GM19193 (cell line): ENCODE data around the gene ANAPC16.

ENCODE experiments used
- POLR2A ChIP-seq: IDR thresholded peaks from 4 replicates; pipeline ENCODE4 v1.6.1; 2011; ENCODE audit not compliant: insufficient read depth, insufficient read length; ENCODE audit errors: extremely low read depth

The ANAPC16 gene

DNA sequence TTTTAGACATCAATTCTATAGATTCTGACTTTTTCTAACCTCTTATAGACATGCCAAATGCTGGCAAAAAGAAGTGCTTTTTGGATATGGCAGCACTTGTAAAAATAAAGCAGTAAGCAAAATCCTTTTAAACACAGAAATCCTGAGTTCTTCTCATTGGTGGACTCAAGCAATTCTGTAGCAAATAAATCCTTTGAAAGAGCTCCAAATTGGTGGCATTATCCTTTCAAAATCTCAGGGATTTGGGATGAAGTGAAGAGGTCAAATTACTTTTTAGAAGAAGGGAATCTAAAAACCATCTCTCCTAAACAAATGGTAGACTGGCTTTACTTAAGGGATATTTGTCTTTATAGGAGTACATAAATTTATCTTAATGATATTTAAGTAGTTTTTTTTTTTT, 17.8 kb downstream of the ANAPC16 start:
- TF ChIP-seq POLR2A, result no peak

DNA sequence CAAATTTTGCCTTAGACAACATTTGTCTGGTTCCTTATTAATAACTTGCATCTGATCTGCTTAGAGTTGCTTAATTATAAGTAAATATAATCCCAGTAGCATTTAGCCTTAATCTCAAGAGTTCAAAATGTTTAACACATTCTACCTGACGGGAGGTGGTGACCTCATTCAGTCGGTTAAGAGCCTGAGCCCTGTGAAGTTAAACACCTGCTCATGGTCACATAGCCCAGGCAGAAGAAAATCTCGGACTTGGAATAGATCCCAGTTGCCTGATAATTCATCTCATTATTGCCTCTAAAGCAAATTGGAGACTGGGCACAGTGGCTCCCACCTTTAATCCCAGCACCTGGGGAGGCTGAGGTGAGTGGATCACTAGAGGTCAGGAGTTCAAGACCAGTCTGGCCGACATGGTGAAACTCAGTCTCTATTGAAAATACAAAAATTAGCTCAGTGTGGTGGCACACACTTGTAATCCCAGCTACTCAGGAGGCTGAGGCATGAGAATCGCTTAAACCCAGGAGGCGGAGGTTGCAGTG, 18.8 kb downstream of the ANAPC16 start:
- no peak for TF ChIP-seq POLR2A

DNA sequence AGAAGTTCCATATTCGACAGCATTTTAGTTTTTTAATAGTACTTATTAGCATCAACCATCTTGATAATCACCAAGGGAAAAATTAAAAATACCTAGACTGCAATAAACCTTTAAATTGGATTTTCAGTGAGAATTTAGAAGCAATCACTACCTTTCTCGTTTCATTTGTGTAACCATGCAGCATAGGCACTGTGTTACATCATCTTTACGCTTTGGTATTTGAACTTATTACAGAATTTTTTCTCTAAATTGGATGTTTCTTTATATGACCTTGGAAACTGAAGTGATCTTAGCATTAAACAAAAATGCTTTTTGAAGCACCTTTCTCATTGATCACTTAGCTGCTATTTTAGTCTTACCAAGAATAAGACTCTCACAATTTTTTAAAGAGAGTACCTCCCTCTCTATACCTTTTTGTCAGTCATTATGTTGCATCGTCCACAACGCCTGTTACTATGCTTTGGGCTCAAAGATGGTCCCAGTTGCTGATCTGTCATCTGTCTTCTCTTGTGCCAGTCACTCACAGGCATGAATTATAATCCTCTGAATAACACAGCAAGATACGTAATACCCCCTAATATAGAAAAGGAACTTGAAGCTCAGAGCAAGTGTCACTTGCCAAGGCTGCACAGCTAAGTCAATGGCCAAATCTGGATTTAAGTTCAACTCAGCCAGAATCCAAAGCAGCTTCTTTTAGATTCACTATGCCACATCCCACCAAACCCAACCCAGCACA, 19.9 kb downstream of the ANAPC16 start:
- TF ChIP-seq POLR2A, result no peak

DNA sequence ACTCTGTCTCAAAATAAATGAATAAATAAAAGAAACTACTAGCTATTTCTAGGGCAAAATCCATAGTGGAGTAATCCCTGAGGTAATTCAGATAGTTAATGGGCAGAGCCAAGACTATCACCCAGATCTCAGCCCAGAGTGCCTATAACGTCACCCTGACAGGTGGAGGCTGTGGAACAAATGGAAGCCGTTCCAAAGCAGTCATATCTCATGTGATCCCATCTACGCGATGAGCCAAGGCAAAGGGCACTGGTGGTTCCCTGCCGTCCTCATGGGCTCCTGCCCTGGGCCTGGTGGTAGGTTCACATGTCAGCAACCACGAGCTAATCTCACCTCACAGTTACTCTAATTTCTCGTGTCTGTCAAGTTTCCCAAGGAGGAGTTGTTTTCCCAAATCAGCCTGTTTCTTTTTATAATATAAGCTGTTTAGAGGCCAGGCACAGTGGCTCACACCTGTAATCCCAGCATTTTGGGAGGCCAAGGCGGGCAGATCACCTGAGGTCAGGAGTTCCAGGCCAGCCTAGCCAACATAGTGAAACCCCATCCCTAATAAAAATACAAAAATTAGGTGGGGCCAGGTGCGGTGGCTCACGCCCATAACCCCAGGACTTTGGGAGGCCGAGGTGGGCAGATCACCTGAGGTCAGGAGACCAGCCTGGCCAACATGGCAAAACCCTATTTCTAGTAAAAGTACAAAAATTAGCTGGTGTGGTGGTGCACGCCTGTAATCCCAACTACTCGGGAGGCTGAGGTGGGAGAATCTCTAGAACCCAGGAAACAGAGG, 22.8 kb downstream of the ANAPC16 start:
- no peak for TF ChIP-seq POLR2A

DNA sequence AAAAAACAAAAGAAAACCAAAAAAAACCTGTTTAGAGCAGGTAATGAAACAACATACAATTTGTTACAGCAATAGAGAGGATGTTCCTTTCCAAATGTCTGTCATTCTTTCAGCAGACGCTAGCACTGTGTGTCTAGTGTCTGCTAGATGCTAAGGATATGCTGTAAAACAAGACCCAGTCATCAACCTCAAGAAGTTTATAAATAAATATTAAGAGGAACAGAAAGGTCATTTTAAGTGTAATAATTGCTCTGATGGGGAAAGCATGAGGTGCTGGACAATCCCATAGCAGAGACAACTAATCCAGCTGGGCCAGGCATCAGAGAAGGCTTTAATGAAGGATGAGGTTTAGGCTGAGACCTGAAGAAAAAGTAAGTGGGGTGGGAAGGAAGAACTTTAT, 23.6 kb downstream of the ANAPC16 start:
- no peak for TF ChIP-seq POLR2A

DNA sequence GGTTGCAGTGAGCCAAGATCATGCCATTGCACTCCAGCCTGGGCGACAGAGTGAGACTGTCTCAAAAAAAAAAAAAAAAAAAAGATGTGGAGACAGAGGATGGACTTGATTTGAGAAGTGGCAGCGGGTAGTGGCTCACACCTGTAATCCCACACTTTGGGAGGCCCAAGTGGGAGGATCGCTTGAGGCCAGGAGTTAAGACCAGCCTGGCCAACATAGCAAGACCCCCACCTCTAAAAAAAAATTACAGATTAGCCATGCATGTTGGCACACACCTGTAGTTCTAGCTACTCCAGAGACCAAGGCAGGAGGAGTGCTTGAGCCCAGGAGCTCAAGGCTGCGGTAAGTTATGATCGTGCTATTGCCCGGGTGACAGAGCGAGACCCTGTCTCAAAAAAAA, 24.6 kb downstream of the ANAPC16 start:
- no peak for TF ChIP-seq POLR2A

DNA sequence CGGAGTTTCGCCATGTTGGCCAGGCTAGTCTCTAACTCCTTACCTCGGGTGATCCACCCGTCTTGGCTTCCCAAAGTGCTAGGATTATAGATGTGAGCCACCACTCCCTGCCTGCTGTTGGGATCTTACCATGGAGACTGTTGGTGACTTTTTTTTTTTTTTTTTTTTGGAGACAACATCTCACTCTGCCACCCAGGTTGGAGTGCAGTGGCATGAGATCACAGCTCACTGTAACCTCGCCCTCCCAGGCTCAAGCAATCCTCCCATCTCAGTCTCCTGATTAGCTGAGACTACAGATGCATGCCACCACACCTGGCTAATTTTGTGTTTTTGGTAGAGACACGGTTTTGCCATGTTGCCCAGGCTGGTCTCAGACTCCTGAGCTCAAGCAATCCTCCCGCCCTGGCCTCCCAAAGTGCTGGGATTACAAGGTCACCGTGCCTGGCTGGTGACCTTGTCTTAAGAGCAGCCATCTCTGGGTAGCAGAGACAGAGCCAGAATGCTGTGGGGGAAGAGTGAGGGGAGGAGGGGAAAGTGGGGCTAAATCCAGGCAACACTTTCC, 26.0 kb downstream of the ANAPC16 start:
- TF ChIP-seq POLR2A, result no peak

DNA sequence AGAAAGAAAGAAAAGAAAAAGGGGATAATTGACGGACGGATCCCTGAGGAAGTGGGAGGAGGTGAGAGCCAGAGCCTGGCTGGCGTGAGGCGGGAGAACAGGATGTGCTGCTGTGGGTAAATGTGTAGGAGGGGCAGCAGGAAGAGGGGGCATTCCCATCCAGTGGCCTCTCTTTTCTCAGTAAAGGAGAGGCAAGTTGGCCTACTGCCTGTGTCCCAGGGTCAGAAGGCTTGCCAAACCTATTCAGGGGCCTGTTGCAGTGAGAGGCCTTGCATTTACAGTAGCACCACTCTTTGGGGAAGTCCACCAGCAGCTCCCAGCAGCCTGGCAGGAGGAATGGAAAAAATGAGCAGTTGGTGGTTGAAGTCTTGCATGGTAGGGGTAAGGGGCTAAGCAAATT, 26.9 kb downstream of the ANAPC16 start:
- no peak for TF ChIP-seq POLR2A

DNA sequence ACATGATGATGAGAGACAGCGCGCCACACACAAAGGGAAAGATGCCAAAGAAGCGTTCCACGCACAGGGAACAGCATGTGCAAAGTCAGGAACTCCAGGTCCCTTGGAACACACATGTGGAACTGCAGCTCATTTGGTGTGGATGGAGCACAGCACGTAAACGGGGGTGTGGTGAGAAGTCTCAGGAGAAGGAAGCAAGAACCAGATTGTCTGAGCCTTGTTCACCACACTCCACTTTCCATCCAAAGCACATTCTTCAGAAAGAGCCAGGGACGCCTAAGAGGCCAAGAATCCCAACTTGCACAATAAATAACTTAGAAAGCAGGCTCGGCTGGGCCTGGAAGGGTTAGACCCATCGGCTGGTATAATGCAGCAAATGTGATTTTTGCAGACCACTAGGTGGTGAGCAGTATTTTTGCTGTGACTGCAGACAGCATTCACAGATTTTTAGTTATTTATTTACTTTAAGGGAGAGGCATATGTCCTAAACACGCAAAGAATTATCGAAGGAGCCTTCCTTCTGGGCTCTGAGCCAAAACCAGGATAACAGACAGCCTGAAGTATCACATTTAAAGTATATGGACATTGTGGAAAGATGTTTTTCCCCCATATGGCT, 28.1 kb downstream of the ANAPC16 start:
- no peak for TF ChIP-seq POLR2A

DNA sequence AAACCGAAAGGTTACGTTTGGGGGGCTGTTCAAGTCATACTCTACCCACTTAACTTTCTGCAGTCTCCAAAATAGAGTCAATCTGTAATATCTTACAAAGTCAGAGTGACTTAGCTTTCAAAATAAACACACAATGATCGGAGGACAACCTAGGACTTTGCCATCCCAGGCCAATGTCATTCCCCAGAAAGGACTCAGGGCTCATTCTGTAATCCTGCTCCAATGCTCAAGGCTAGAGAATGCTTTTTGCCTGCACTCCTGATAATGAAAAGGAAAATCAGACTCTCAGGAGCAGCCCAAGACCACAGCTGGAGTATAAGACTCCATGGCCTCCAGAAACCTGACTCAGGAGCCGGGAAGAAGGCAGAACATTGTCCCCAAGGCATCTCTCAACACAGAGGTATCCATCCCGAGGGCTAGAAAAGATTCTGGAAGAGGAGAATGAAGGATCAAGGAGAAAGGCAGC, 28.8 kb downstream of the ANAPC16 start:
- TF ChIP-seq POLR2A, result no peak

DNA sequence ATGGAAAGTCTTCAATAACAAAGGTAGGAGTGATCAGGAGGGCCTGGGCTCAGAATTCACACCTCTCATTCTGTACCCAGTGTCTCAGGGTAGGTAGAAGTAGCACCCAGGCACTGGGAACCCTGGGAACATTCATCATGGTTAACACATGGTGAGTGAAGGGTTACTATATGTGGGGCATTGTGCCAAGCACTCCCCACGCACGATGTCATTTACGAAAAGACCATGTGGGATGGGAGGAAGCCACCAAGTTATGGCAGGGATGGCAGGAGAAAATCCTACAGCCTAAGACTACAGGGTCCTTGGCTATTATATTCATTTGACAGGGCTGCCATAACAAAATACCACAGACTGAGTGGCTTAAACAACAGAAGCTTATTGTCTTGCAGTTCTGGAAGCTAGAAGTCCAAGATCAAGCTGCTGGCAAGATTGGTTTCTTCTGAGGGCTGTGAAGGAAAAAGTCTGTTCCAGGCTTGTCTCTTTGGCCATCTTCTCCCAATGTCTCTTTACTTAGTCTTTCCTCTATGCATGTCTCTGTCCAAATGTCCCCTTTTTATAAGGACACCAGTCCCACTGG, 30.2 kb downstream of the ANAPC16 start:
- no peak for TF ChIP-seq POLR2A

DNA sequence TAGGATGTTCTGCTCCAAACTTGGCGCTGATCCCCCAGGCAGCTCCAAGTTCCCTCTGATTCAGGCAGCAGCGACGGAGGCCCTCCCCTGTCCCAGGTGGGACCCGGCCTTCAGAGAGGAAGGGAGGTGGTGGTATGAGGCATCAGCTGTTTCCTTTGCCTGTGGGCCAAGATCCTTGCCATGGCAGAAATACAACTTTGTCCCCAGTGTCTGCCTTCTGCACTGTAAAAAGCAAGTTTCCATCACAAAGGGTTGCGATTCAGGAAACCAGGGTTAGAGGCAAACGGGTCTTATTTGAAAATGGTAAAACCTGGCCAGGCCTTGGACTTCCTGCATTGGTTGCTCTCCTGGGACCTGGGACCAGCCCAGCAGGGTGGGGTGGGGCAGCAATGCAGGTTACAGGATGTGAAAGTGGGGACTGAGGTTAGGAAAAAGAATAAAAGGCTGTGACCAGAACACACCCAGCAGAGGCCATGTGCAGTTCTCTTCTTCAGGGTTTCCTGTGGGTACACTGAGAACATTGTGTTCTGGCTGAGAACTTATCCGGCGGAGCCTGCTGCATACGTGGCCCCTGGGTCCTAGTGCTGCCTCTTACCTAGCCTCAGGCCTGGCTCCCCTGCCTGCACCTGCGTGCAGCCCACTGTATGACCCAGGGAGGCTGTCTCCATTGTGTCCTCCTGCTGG, 32.8 kb downstream of the ANAPC16 start:
- TF ChIP-seq POLR2A, result peak; percentile 85

DNA sequence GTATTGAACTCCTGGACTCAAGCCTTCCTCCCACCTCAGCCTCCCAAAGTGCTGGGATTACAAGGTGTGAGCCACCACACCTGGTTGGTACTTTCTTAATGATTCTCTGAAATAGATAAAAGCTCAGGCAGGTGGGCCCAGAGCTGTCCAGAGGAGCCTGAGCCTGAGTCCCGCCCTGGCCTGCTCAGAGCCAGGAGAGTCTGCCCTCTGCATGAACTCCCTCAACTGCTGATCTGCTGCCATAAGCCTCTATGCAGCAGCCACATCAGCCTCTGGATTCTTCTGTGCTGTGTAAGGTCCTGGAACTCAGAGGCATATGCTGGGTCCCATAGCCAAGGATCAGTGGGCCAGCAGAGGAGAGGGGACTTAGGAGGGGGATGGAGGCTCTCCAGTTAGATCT, 34.9 kb downstream of the ANAPC16 start:
- TF ChIP-seq POLR2A, result no peak

DNA sequence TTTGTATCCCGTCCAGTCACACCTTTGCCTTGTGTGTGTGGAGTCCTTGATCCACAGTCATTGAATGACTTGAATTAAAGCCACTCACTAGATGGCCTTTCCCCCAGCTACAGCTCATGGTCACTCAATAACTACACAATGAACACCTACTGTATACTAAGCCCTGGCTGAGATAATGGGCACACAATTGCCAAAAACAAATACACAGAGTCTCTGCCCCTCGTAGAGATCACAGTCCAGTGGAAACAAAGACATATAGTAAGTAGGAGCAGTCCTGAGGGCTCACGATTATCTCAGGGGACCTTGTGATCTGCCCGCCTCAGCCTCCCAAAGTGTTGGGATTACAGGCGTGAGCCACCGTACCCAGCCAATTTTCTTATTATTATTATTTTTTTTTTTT, 35.8 kb downstream of the ANAPC16 start:
- TF ChIP-seq POLR2A, result no peak
